ENCODE measurements around the gene PLCE1.

Gene PLCE1

GRCh38 chr10:94016727-94017714 lies 23.3 kb downstream of the PLCE1 start:
- DNase-seq (ENCODE audit: low read depth): no peak

GRCh38 chr10:94018107-94018506 lies 24.4 kb downstream of the PLCE1 start:
- no peak overlapping the region for H3K4me3 ChIP-seq (ENCODE audit: low read depth, low read length)
- TF ChIP-seq, protein P1, sequence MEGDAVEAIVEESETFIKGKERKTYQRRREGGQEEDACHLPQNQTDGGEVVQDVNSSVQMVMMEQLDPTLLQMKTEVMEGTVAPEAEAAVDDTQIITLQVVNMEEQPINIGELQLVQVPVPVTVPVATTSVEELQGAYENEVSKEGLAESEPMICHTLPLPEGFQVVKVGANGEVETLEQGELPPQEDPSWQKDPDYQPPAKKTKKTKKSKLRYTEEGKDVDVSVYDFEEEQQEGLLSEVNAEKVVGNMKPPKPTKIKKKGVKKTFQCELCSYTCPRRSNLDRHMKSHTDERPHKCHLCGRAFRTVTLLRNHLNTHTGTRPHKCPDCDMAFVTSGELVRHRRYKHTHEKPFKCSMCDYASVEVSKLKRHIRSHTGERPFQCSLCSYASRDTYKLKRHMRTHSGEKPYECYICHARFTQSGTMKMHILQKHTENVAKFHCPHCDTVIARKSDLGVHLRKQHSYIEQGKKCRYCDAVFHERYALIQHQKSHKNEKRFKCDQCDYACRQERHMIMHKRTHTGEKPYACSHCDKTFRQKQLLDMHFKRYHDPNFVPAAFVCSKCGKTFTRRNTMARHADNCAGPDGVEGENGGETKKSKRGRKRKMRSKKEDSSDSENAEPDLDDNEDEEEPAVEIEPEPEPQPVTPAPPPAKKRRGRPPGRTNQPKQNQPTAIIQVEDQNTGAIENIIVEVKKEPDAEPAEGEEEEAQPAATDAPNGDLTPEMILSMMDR (IDR thresholded peaks at IDR 0.05; ENCODE audit: low read depth, low read length, missing control alignments): no peak
- no peak for DNase-seq (ENCODE audit: low read depth)

More at GRCh38 chr10:94016727-94017714, 23.3 kb downstream of the PLCE1 start:
- TF ChIP-seq, protein P1 (IDR thresholded peaks at IDR 0.05; ENCODE audit: low read depth, low read length, missing control alignments): no peak
- no peak overlapping the region for H3K4me3 ChIP-seq (ENCODE audit: low read depth, low read length)

- TF ChIP-seq, protein P1 (IDR thresholded peaks at IDR 0.05; ENCODE audit: low read depth, low read length, missing control alignments): no peak
- no peak overlapping the region for H3K4me3 ChIP-seq (ENCODE audit: low read depth, low read length)
- DNase-seq (ENCODE audit: low read depth): no peak
Observed at GRCh38 chr10:94023906-94024305, 30.2 kb downstream of the PLCE1 start.

GRCh38 chr10:94024407-94024806 lies 30.7 kb downstream of the PLCE1 start:
- no peak overlapping the region for H3K4me3 ChIP-seq (ENCODE audit: low read depth, low read length)
- no peak for DNase-seq (ENCODE audit: low read depth)
- TF ChIP-seq, protein P1 (IDR thresholded peaks at IDR 0.05; ENCODE audit: low read depth, low read length, missing control alignments): no peak

DNA sequence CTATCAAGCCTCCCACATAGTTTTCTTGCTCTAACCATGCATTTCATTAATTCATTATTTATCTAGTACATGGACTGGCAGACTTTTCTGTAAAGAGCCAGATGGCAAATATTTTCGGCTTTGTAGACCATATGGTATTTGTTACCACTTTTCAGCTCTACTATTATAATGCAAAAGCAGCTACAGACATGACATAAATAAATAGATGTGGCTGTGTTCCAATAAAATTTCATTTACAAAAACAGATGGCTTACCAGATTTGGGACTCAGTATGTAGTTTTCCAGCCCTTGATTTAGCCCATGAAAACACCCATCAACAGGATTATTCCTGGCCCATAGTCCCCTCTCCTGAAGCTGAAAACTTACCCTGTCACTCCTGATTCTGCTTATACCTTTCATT lies 32.1 kb downstream of the PLCE1 start:
- no peak overlapping the region for H3K4me3 ChIP-seq (ENCODE audit: low read depth, low read length)
- no peak for DNase-seq (ENCODE audit: low read depth)
- TF ChIP-seq, protein P1 (IDR thresholded peaks at IDR 0.05; ENCODE audit: low read depth, low read length, missing control alignments): no peak

- DNase-seq (ENCODE audit: low read depth): no peak
- TF ChIP-seq, protein P1 (IDR thresholded peaks at IDR 0.05; ENCODE audit: low read depth, low read length, missing control alignments): no peak
Observed at GRCh38 chr10:94027197-94027596, 33.5 kb downstream of the PLCE1 start.

More at GRCh38 chr10:94027197-94027596, 33.5 kb downstream of the PLCE1 start:
- H3K4me3 ChIP-seq (ENCODE audit: low read depth, low read length): no peak overlapping the region
